ENCODE results near the gene TCF4.
A peak's percentile ranks its signal among the peaks of the same experiment; 100 is the strongest.

The TCF4 gene

DNA sequence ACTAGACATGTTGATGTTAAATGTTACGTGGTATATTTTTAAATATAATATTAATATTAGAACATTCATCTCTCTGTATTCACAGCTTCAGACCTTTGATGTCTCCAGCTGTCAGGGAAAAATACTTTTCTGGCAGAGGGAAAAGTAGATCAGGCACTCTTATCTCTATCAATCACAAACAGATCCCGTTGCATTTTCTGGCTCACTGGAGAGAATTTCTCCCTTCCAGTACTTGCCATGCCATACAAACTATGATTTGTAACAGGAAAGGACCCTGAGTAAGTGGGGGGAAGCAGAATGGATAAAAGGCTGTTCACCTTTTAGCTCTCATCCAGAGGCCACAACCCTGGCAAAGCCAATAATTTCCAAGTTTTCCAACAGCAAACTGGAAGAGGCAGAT lies 158.0 kb downstream of the TCF4 start:
- DNase-seq = no peak

DNA sequence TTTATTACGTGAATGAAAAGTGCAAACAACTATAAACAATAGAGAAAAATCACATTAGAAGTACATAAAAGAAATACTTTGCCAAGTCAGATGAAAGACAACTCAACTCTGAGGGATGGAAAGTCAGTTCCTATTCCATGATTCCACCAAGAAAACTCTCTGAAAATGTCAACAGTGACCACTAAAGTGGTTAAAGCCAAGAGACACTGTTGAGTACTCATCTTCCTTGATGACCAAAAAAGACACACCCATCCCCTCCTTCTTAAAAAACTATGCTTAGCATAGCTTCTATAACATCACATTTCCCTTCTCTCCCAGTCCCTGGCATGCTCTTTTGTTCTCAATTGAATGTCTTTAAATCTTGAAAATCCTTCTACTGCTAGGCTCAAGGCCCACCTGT lies 160.0 kb downstream of the TCF4 start:
- no peak for DNase-seq

DNA sequence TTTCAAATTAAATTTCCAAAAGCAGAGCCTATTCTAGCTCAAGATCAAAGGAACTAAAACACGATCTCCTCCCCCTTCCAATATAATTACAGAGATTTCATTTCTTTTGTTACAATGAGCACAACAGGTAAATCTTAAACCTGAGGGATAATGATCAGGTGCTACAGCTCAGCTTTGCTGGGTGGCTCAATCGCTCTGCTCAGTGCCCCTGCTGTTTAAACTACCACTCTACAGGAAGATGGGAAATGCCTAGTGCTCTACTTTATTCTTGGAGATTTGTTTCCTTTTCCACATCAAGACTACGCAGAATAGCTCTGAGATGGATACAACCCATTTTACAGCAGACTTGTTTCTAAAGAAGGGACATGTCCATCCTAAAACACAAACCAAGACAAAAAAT lies 162.3 kb downstream of the TCF4 start:
- no peak for DNase-seq

DNA sequence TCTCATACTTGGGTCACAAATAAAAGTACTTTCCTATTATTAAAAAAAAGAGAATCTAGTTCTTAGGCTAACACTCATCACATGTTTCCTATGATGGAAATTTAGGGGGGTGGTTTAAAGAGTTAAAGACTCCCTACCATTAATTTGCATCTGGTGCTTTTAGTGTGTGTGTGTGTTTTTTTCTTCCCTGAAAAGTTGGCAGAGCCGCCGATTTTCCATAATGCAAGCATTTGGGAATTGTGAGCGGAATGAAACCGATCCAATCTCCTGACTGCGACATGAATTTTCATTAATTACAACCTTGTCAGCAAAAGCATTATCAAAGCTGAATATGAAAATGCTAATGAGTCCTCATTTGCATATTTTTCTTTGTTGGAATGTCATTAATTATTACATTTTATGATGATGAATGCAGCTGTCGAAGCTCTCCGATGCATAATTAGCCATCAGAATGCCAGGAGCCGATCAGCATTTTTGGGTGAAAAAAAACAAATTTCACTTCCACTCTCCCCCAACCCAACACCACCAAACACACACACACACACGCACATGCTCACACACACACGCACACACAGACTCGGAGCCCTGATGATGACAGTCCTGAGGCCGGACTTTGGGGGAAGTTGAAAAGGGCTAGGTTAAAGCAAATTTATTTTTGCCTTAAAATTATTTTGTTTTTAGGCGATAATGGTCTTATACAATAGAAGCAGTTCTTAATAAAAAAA lies 165.4 kb downstream of the TCF4 start:
- DNase-seq = peak; percentile 22

DNA sequence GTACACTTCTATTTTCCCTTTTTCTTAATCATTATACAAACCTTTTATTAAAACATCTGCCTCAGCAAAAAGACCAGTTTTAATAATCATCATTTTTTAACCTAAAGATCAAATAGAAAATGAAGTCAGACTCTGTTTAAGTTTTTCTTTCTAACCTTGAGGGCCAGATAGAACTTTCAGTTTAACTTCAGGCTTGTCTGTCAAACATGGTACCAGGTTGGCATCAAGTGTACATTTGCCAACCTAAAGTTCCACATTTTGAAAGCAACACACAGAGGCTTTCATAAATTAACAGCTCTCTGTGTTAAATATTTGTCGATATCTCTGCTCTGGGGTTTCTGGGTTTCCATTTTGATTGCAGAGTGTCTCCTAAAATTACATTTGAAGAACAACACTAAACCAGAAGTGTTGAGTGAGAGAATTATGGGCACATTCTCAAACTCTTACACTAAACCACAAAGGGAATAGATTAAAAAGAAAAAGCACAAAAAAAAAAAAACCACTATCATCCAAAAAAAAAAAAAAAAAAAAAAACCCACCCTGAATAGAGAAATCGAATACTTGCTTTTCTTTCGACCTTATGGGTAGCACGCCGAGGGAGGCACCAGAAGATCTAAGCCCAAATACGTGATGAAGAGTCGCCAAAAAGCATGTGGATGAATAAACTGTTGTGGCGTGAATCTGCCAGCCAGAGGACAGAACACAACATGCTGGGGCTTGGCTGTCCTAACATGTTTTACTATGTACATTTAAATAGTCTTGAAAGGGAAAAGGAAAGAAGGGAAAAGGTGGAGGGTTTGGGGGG lies 166.2 kb downstream of the TCF4 start:
- no peak for DNase-seq

DNA sequence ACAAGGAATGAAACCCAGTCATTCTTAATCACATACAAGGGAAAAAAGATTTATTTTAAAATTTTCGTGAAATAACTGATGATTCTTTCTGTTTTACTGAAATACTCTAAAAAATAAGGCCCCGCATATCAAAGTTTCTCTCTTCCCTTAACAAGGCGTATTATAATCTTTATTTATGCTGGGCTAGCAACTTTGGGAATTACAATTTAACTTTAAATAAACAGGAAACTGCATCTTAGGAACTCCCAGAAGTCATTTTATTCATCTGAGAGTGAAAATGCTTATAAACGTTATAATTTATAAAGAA lies 166.7 kb downstream of the TCF4 start:
- no peak for DNase-seq

DNA sequence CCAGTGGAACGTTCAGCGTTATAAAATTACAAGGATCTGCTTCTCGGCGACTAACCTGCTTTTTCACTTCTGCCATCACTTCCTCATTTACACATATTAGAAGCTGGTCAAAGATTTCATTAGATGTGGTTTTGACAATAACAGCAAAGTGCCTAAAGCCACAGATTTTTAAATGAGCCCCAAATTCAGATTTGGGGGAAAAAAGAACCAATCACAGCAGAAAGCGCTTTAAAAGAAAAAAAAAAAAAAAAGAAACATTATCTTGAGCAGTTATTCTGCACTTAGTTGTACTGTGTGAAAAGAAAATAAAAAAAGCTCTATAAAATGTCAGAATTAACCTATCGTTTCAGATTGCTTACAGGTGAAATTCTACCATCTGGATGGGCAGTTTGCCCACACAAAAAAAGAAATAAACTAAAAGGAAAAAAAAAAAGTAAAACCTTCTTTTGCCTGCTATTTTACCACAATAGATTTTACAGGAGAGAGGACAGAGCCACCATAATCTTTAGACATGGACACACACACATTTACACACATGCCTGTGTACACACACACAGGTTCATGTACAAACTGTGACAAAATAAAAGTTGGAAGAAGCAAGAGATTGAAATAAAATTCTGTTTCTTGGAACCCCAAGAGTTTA lies 167.2 kb downstream of the TCF4 start:
- no peak for DNase-seq

DNA sequence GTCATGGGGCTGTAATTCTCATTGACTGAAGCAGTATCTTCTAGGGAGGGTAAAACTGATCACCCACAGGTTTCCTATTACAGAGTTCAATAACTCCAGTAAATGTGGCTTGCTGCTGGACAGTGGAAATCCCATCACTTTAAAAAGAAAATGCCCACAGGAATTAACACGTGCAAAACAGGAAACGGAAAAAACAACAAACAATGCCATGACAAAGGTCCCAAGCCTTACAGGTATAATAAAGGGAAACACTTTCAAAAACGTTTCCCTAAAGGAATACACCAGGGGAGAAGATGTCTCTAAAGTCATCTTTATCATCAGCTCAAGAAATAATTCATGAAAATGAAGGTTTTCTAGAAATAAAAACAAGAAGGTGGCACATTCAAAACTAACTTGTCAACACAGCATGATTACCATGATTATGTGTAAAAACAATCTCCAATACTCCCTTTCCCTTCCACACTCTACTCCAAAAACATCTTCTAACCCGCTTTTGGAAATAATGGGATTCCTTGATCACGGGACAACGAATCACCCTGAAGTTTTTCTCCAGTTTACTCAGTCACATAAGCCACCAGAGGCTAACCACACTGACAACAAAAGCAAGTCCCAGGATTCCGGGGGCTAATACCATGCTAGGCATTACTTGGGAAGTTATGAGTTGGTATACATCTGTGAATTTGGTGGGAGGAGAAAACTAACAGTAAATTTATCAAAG lies 167.9 kb downstream of the TCF4 start:
- DNase-seq = no peak

DNA sequence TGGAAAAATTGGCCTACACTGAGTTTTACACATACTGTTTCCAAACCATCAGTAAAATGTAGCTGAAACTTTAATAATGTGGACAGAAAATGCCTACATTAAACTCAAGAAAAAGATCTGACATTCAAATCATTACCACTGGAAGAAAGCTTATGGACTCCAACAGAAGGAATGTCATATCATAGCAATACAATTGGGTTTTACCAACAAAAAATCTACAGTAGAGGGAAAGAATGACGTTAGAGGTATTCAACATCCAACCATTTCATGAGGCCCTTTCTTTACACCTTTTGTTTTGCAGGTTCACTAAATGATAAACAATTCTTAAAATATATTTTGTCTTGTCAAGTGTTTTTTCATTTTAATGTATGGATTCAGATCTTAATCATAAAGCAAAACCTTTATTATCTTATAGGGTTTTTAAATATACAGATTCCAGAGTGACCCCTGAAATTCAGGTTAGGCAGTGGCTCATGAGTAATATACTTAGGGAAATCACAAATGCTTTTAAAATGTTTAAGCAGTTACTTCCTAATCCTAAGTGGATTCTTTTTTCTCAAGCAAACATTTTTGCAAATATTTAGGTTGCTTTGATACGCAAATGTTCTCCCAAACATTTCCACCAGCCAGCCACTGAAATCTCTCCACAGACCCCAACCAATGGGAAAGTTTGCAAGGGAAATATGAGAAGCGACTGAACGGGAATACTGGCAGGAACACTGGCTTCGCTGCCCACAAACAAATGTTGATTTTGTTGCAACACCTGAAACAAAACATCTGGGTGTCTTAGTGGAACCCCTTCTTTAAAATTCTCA lies 168.7 kb downstream of the TCF4 start:
- no peak for DNase-seq

DNA sequence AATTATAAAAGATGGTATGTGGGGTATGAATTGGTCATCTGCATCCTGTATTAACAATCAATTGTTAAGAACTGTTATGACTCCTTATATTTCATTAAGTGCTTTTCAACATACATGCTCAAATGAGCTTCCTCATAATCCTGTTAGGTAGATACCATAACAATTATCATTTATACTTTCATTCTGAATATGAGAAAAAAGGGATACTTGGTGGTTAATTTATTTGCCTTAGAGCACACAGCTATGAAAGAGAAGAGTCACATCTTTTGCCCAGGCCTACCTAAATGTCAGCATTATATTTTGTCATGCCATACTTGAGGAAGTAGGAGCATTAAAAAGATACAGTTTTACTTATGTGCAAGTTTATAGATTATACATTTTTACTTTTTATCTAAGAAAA lies 169.6 kb downstream of the TCF4 start:
- no peak for DNase-seq

DNA sequence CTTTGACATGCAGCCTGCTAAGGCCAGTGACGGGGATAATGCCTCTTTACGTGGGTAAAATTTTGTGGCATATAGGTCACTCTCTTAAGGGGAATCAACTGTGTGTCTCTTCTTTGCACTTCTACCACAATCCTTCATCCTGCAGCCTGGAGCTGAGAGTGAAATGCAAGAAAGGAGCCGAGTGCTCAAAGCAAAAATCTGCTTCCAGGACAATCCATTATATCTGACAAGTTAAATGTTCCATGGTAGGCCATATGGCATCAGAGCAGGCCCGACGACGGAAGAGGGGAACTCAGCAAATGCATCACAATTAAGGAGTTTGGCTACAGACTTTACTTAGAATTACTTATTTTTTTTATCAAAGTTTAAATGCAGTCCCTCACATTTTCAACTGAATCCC lies 171.2 kb downstream of the TCF4 start:
- DNase-seq = no peak

DNA sequence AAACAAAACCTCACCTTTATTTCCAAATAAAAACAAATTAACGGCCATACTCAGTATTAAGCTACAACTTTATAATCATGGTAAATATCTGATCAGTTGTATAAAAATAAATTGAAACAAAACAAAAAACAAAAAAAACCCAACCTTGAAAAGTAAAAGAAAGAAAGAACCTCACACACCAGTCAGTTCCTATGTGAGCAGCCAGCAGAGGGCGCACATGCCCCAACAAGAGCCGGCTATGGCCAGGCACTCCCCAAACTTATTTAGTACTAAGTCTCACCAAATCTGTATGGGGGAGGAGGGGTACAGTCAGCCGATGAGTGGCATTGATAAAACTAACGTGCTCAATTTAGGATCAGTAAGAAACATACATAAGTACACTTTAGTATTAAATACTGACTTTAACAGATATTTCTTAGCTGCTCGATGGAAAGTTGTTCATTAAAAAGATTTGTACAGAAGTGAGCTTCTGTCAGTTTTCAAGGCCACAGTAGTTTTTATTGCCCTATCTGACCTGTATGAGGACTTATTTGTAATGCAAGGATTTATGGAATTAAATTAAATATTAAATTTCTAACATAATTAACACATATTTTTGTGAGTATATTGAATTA lies 172.6 kb downstream of the TCF4 start:
- peak; percentile 72 for DNase-seq

DNA sequence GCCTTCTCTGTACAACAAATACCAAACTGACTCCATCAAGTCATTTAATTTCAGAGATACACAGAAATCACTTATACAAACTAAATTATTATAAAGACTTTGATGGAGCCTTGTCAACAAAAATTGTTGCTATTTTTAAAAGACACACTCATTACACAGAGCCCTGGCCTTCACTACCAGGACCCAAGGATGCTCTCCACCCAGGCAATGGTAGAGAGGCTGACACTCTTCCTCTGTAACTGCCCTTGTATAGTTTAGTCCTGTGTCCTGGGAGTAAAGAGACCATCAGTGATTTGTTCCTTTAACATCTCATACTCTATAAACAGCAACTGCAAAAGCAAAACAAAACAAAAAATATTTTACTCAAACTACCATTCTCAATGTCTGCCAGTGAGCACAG lies 173.5 kb downstream of the TCF4 start:
- no peak for DNase-seq

DNA sequence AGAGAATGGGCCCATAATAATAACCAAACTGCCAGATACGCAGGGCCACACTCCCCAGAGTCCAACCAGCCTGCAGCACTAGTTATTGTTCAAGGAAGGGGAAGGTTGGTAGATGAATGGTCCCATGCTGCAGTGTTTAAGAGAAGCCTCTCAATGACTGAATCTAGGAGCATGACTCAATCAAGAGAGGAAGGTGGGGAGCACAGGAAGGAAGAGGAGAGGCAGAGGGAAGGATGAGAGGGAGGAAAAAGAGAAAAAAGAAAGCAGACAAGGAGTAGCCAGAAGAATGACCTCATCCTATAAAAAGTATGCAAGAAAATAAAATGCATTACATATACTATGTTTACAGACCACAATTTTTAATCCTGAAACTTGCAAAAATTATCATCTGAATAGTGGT lies 174.5 kb downstream of the TCF4 start:
- DNase-seq = no peak

DNA sequence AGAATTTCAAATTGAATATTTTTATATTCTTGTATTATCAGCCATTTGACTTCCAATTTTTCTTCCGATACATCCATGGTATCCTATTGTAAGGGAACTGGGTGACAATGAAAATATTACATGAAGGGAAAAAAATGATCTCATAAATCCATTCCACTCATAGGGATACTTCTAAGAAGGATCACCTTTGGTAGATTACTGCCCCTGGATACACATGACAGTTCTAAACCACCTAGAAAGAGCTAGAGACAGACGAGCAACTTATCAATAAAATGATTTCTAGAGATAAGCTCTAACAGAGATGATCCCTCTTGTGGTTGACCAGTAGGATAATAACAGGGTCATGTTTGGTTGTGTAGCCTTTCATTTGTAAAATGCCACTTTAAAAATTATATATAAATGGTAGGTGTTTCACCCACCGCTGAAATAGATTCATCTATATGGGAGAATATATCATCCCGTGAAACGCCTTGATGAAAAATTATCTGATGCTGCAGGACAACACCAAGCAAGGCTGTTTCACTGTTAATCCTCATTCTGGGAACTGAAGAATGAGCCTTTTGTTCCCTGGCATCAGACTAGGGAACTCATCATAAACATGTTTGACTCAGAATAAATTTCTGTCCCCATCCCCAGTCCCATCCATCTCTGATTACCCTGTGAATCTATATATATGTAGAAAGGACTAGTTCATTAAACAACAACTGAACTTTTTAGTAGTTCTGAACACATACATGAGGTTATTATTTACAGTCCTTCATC lies 180.0 kb downstream of the TCF4 start:
- no peak for DNase-seq

DNA sequence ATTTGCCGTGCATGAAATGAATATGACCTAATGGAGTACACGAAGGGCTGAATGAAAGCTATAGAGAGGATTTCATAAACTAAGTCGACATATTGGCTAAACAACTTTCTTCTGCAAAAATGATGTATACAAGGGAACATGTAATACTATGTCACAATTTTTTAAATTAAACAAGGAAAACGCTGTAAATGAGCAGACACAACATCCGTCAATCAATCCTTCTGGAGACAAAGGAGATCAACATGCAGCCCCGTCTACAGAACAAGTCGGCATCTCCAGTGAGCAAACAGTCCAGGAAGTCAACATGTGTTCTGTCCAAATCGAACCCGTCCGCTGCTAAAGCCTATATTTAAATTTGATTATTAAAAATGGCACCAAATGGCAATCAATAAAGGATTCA lies 180.8 kb downstream of the TCF4 start:
- DNase-seq = no peak

DNA sequence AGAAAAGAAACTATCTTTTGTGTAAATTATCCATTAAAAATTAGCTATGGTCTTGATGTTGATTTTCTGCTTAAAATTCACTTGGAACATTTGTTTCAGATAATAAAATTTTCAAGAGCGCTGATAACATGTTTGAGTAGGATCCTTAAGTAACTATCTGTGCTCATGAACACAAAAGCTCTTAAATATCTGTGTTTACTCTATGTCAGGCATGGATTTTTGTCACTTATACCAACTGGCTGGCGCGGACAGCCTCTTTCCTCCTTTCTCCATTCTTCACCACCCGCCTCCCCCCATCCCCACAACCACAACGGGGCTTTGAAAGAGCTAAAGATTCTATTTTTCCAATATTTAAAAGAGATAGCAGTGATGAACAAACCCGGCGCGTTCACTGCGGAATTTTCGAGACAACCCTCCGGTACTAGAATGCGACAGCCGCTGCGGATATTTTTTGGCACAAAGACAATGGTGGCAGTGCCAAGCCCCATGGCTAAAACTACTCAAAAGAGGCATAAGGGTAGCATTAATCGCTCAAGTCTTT lies 181.5 kb downstream of the TCF4 start:
- no peak for DNase-seq

DNA sequence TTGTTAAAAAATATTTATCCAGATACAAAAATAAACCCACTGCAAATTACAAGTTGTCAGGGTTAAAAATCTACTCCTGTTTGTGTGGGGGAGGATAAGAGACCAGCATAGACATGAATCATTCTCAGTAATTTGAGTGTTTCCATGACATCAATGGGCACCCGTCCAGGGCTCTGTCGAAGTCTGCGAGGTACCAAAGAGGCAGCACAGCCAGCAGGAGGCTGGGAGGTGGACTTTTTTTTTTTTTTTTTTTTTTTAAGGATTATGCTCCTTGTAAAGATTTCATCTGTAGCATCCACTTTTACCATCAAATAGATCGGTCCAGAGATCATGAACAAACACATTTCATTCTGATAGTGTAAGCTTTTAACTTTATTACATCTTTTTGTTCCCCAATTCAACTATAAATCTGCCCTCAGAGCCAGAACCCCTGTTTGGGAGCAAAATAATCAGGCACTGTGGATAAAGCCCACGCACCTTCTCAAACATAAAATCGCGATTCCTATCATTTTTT lies 182.0 kb downstream of the TCF4 start:
- DNase-seq = no peak

DNA sequence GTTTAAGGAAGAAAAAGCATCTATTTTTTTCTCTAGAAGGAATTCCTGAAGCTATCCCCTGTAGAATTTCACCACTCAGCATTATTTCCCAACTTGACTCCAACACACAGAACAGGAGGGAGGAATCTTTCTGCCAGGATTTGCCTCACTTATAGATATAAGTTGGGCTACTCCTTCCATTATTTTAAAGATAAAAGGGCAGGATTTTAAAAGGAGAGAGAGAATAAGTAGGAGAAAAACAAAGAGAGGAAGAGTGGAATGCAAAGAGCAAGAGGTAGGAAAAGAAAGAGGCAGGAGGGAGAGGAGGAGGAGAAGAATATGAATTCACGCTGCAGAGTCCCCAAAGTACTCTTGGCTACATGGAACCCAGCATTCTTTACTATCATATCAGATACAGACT lies 182.5 kb downstream of the TCF4 start:
- no peak for DNase-seq

DNA sequence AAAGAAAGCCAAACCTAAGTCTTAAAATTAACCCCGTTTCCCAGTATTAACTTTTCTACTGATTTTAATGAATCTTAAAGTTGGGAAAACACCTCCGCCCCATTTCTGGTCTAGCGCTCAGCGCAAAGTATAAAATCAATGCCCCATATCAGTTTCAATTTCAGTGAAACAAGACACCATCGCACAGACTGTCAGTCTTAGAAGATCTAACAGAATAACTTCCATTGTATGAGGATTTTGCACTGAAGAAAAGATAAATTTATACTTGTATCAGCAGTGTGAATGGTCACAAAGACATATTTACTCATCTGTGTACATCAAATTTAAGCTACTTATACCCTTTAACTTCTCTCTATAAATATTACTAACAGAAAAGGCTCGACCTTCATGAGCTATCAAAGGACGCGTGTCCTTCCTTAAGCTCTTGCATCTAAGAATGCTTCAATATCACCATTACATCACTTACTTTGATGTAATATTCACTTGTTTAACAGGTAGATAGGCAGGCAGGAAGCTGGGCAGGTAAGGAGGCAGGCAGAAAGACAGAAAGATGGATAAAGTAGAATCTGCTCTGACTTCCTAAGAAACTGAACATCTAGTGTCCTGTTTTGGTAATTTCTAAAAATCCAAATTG lies 183.0 kb downstream of the TCF4 start:
- no peak for DNase-seq

All from CD4-positive, alpha-beta T cell treated with Interferon gamma for 1 hour (primary cell).